ENCODE measurements around the gene ACSF2. TPM values are rescaled to one million over a fixed set of nuclear protein-coding genes. Genes with fewer than 3 reads are reported as not detected.

ACSF2 gene
- total and polyA plus RNA-seq, 2 donors from 2014 or later, result 44.4 to 404 TPM

DNA sequence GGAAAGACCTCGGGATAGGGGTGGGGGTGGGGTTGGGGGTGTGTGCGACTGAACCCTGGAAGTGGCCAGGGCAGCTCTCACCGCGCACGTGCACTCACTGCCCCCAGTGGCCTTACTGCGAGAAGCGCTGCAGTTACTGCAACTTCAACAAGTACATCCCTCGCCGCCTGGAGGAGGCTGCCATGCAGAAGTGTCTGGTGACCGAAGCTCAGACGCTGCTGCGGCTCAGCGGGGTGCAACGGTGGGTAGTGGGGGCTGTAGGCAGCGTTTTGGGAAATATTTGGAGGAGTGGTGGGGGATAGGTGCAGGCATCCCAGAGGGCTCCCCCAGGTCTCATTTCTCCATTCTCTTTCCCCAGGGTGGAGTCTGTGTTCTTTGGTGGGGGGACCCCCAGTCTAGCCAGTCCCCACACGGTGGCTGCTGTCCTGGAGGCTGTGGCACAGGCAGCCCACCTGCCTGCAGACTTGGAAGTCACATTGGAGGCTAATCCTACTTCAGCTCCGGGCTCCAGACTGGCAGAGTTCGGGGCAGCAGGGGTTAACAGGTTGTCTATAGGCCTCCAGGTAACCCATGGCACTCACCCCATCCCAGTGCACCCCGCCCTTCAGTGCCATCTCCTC, 53.6 kb downstream of the ACSF2 start:
- peak; percentile 88 to 93 (median 91) for DNase-seq
- Histone ChIP-seq H3K36me3 (ENCODE audit: control insufficient read depth in 2 of 3, insufficient read depth in 3 of 3, low read length in 3 of 3) (peaks cover 0 to 19% (median 9%) of the 10 kb centered on the region in 3 donors), H3K4me3 (ENCODE audit: low read length in 3 of 3) (peak overlapping the region in 2 of 3 donors; percentile 78 to 83), H3K27ac (ENCODE audit: low read depth in 2 of 2, low read length in 2 of 2) (peak overlapping the region; percentile 92 to 93), H3K27me3 (ENCODE audit: control insufficient read depth, insufficient read depth, low read length) (no peaks in the 10 kb centered on the region), H3K9ac (ENCODE audit: low read length in 3 of 3) (peak overlapping the region in 2 of 3 donors; percentile 63 to 92), H3K9me3 (ENCODE audit: control insufficient read depth in 2 of 3, insufficient read depth in 1 of 3, low read length in 3 of 3) (no peaks in the 10 kb centered on the region), H3K4me1 (ENCODE audit: control insufficient read depth in 2 of 3, insufficient read depth in 2 of 3, low read depth in 1 of 3, low read length in 3 of 3) (peaks cover 0 to 19% (median 15%) of the 10 kb centered on the region in 3 donors)
- peak; percentile 45 for TF ChIP-seq CTCF (IDR thresholded peaks at IDR 0.05; ENCODE audit: borderline replicate concordance, extremely low read depth, insufficient read depth)
- no peak for FAIRE-seq
- intact Hi-C loops (cut with DNase I), result no loop called here

DNA sequence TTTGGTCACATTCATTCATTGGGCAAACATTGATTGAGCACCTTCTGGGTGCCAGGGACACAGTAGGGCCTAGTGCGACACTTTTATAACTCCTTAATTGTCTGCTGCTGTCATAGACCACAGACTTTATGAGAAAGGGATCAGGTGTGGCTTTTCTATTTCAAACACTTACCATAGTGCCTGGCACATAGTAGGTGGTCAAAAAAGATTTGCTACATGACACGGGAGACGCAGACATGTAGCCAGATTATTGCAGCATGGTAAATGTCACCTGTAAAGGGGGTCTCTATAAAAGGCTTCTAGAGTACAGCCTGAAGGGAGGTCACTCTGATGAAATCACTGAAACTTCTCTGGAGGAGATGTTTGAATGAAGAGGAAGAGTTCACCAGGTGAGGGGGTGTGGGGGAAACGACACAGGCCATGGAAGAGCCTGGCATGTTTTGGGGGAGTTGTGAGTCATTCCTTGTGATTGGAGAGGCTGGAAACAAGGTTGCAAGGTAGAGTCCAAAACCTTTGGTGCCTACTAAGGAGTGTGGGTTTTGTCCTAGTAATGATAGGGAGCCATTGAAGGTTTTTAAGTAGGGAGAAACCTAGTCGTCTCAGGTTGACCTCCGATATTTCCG, 54.2 kb downstream of the ACSF2 start:
- H3K27me3 ChIP-seq (ENCODE audit: control insufficient read depth, insufficient read depth, low read length), result no peaks in the 10 kb centered on the region
- H3K27ac ChIP-seq (ENCODE audit: low read depth in 2 of 2, low read length in 2 of 2), result peak overlapping the region in 1 of 2 donors; percentile 3
- no peak overlapping the region for H3K4me3 ChIP-seq (ENCODE audit: low read length in 3 of 3)
- no peaks in the 10 kb centered on the region for H3K9me3 ChIP-seq (ENCODE audit: control insufficient read depth in 2 of 3, insufficient read depth in 1 of 3, low read length in 3 of 3)
- no peak for TF ChIP-seq CTCF (IDR thresholded peaks at IDR 0.05; ENCODE audit: borderline replicate concordance, extremely low read depth, insufficient read depth)
- intact Hi-C loops (cut with DNase I), result no loop called here
- peaks cover 0 to 18% (median 10%) of the 10 kb centered on the region in 3 donors for H3K4me1 ChIP-seq (ENCODE audit: control insufficient read depth in 2 of 3, insufficient read depth in 2 of 3, low read depth in 1 of 3, low read length in 3 of 3)
- H3K9ac ChIP-seq (ENCODE audit: low read length in 3 of 3), result peak overlapping the region in 1 of 3 donors; percentile 22
- H3K36me3 ChIP-seq (ENCODE audit: control insufficient read depth in 2 of 3, insufficient read depth in 3 of 3, low read length in 3 of 3), result peaks cover 0 to 23% (median 13%) of the 10 kb centered on the region in 3 donors
- DNase-seq (no peak), FAIRE-seq (no peak)

GRCh38 chr17:50480854-50481490, 55.0 kb downstream of the ACSF2 start:
- no peak for DNase-seq
- Histone ChIP-seq H3K9me3 (ENCODE audit: control insufficient read depth in 2 of 3, insufficient read depth in 1 of 3, low read length in 3 of 3) (no peaks in the 10 kb centered on the region), H3K4me1 (ENCODE audit: control insufficient read depth in 2 of 3, insufficient read depth in 2 of 3, low read depth in 1 of 3, low read length in 3 of 3) (peaks cover 0 to 18% (median 6%) of the 10 kb centered on the region in 3 donors), H3K9ac (ENCODE audit: low read length in 3 of 3) (peak overlapping the region in 1 of 3 donors; percentile 60), H3K4me3 (ENCODE audit: low read length in 3 of 3) (no peak overlapping the region), H3K27me3 (ENCODE audit: control insufficient read depth, insufficient read depth, low read length) (no peaks in the 10 kb centered on the region), H3K27ac (ENCODE audit: low read depth in 2 of 2, low read length in 2 of 2) (no peak overlapping the region), H3K36me3 (ENCODE audit: control insufficient read depth in 2 of 3, insufficient read depth in 3 of 3, low read length in 3 of 3) (peaks cover 0 to 30% (median 19%) of the 10 kb centered on the region in 3 donors)
- no peak for TF ChIP-seq CTCF (IDR thresholded peaks at IDR 0.05; ENCODE audit: borderline replicate concordance, extremely low read depth, insufficient read depth)
- intact Hi-C loops (cut with DNase I), result no loop called here
- FAIRE-seq, result no peak

Measured in kidney (tissue), 14 donors.